Astrocyte (in vitro differentiated cells and primary cell): Measurements from ENCODE around the gene SUPV3L1. TPM values are rescaled to one million over a fixed set of nuclear protein-coding genes. Genes with fewer than 3 reads are reported as not detected.

Experiments used
- DNase-seq: peaks from one replicate; pipeline ENCODE4 v3.0.0-alpha.2; 2010; ENCODE audit warnings: low read depth
- FAIRE-seq: peaks from 2 replicates; lab custom pipeline; 2011; peaks lifted over from hg19 to GRCh38; lab: Jason Lieb, UNC
- H2AFZ ChIP-seq: 2 replicates; pipeline ENCODE4 v1.6.0; 2012; ENCODE audit warnings: low read depth, low read length, inconsistent platforms
- H3K27ac ChIP-seq: 2 replicates; pipeline ENCODE4 v1.5.1; 2011; ENCODE audit warnings: low read depth, low read length, inconsistent platforms
- H3K27me3 ChIP-seq: 2 replicates; pipeline ENCODE4 v1.6.0; 2011; ENCODE audit warnings: low read length, inconsistent platforms; ENCODE audit not compliant: insufficient read depth
- H3K36me3 ChIP-seq: 2 replicates; pipeline ENCODE4 v1.5.1; 2011; ENCODE audit warnings: low read length, inconsistent platforms; ENCODE audit not compliant: insufficient read depth
- H3K4me1 ChIP-seq: 2 replicates; pipeline ENCODE4 v1.5.1; 2011; ENCODE audit warnings: low read length, inconsistent platforms; ENCODE audit not compliant: insufficient read depth
- H3K4me2 ChIP-seq: 2 replicates; pipeline ENCODE4 v1.6.0; 2012; ENCODE audit warnings: low read length, inconsistent platforms
- H3K4me3 ChIP-seq: 2 replicates; pipeline ENCODE4 v1.5.1; 2011; ENCODE audit warnings: low read depth, mild to moderate bottlenecking, low read length, inconsistent platforms; ENCODE audit not compliant: insufficient read depth
- H3K79me2 ChIP-seq: 2 replicates; pipeline ENCODE4 v1.6.0; 2012; ENCODE audit warnings: mild to moderate bottlenecking, low read length, inconsistent platforms; ENCODE audit not compliant: insufficient read depth
- H3K9ac ChIP-seq: 2 replicates; pipeline ENCODE4 v1.6.0; 2012; ENCODE audit warnings: mild to moderate bottlenecking, low read length, inconsistent platforms
- H3K9me3 ChIP-seq: 2 replicates; pipeline ENCODE4 v1.5.1; 2012; ENCODE audit warnings: low read depth, mild to moderate bottlenecking, low read length, inconsistent platforms; ENCODE audit not compliant: insufficient read depth
- H4K20me1 ChIP-seq: 2 replicates; pipeline ENCODE4 v1.6.0; 2012; ENCODE audit warnings: low read length, inconsistent platforms; ENCODE audit not compliant: insufficient read depth
- H3K27ac Mint-ChIP-seq: one replicate; pipeline ENCODE4 v1.8.0; 2021; ENCODE audit warnings: mild to moderate bottlenecking, mixed read lengths; ENCODE audit not compliant: unreplicated experiment
- H3K27me3 Mint-ChIP-seq: one replicate; pipeline ENCODE4 v1.8.0; 2021; ENCODE audit warnings: low read depth, mixed read lengths; ENCODE audit not compliant: unreplicated experiment
- H3K36me3 Mint-ChIP-seq: one replicate; pipeline ENCODE4 v1.8.0; 2021; ENCODE audit warnings: low read depth, mixed read lengths; ENCODE audit not compliant: unreplicated experiment
- H3K4me1 Mint-ChIP-seq: one replicate; pipeline ENCODE4 v1.8.0; 2021; ENCODE audit warnings: low read depth, mixed read lengths; ENCODE audit not compliant: unreplicated experiment
- H3K4me3 Mint-ChIP-seq: one replicate; pipeline ENCODE4 v1.8.0; 2021; ENCODE audit warnings: mild to moderate bottlenecking, moderate library complexity, mixed read lengths; ENCODE audit not compliant: unreplicated experiment
- H3K9me3 Mint-ChIP-seq: one replicate; pipeline ENCODE4 v1.8.0; 2021; ENCODE audit warnings: mild to moderate bottlenecking, mixed read lengths; ENCODE audit not compliant: unreplicated experiment
- CTCF ChIP-seq: IDR thresholded peaks from 2 replicates; pipeline ENCODE4 v1.5.1; 2011; ENCODE audit warnings: low read depth, mild to moderate bottlenecking, inconsistent platforms, low read length, moderate library complexity; ENCODE audit not compliant: insufficient read depth
- EZH2 ChIP-seq: IDR thresholded peaks from 2 replicates; pipeline ENCODE4 v1.6.1; 2012; ENCODE audit warnings: mild to moderate bottlenecking, low read length, inconsistent platforms; ENCODE audit not compliant: insufficient read depth
- total RNA-seq: library from RNA; stranded (reverse); gene quantifications from 2 replicates; pipeline ENCODE4 v1.2.1, GENCODE V29; 2021

The SUPV3L1 gene
- total RNA-seq, 1 donor from 2014 or later, result 34.4 TPM

DNA sequence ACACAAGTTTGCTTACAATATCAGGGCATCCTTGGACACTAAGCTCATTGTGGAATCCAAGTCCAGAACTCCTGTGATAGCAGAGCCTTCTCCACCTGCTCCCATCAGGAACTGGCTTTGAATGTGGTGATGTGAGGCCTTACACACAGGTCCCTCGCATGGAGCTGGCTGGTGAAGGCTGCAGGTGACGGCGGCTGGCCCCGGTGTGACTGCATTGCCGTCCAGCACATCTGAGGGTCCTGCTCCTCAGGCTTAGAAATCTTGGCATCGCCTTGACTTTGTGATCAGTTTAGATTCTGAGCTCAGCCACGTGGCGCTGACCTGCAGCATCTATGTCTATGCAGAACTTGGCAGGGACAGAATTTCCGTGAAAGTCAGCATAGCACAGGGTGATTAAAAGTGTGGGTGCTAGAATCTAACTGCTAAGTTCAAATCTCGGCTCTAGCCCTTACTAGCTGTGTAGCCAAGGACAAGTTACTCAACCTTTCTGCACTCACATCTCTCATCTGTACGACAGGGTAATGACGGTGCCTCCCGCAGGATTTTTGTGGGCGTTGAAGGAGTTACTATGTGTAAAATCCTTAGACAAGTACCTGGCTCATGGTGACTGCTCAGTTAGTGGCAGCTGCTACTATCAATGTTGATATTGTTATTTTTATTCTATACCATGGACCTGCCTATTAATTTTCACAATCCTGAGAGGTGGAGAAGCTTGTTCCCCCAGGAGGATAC is 66.7 kb downstream of the SUPV3L1 start:
- no peak overlapping the region for H3K4me3 Mint-ChIP-seq

DNA sequence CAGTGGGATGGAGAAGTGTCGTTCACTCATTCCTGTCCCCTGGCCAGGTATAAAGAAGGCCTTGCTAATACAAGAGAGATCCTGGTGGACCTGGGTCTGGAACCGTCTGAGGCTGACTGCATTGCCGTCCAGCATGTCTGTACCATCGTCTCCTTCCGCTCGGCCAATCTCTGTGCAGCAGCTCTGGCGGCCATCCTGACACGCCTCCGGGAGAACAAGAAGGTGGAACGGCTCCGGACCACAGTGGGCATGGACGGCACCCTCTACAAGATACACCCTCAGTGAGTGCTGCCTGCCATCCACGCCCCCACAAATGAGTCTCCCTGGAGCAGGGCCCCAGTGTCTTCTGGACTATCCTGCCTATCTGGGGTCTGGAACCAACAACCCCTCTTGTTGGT is 67.3 kb downstream of the SUPV3L1 start:
- H3K9me3 Mint-ChIP-seq, result no peaks in the 10 kb centered on the region
- Histone ChIP-seq H3K9me3 (no peaks in the 10 kb centered on the region), H4K20me1 (no peaks in the 10 kb centered on the region)

More for the DNA sequence above, 66.7 kb downstream of the SUPV3L1 start:
- FAIRE-seq (no peak), DNase-seq (no peak)
- Histone ChIP-seq H3K27ac (no peak overlapping the region), H3K4me2 (no peak overlapping the region), H3K9ac (no peak overlapping the region), H3K9me3 (no peaks in the 10 kb centered on the region), H4K20me1 (no peaks in the 10 kb centered on the region), H3K27me3 (peaks cover 2% of the 10 kb centered on the region), H3K4me3 (no peak overlapping the region), H3K36me3 (no peaks in the 10 kb centered on the region), H2AFZ (no peak overlapping the region), H3K79me2 (no peaks in the 10 kb centered on the region), H3K4me1 (peaks cover 6% of the 10 kb centered on the region)
- Mint-ChIP-seq H3K27ac (no peak overlapping the region), H3K27me3 (peaks cover 15% of the 10 kb centered on the region), H3K9me3 (no peaks in the 10 kb centered on the region), H3K36me3 (no peaks in the 10 kb centered on the region), H3K4me1 (no peaks in the 10 kb centered on the region)
- TF ChIP-seq EZH2, result no peak
- no peak for TF ChIP-seq CTCF

More for the DNA sequence above, 67.3 kb downstream of the SUPV3L1 start:
- Histone ChIP-seq H3K9ac (no peak overlapping the region), H3K4me2 (no peak overlapping the region), H3K27me3 (peaks cover 2% of the 10 kb centered on the region), H3K4me3 (no peak overlapping the region), H2AFZ (no peak overlapping the region), H3K27ac (no peak overlapping the region), H3K36me3 (no peaks in the 10 kb centered on the region), H3K79me2 (no peaks in the 10 kb centered on the region), H3K4me1 (peaks cover 3% of the 10 kb centered on the region)
- H3K4me3 Mint-ChIP-seq, result no peak overlapping the region
- no peaks in the 10 kb centered on the region for H3K36me3 Mint-ChIP-seq
- no peaks in the 10 kb centered on the region for H3K4me1 Mint-ChIP-seq
- TF ChIP-seq CTCF, result no peak
- TF ChIP-seq EZH2, result no peak
- H3K27ac Mint-ChIP-seq, result no peak overlapping the region
- DNase-seq, result no peak
- no peak for FAIRE-seq
- peaks cover 15% of the 10 kb centered on the region for H3K27me3 Mint-ChIP-seq
